GM19238 (cell line): ENCODE data around the gene G6PC3.
A peak's percentile ranks its signal among the peaks of the same experiment; 100 is the strongest.
"Not testable (repeated sequence)": the region's sequence is repeated elsewhere in the genome, so short reads cannot be mapped to it uniquely, and the experiment has no call there.

Experiments used
- DNase-seq: peaks from one replicate; pipeline ENCODE4 v3.0.0; 2011; ENCODE audit warnings: low spot score; ENCODE audit not compliant: insufficient read length

The G6PC3 gene

DNA sequence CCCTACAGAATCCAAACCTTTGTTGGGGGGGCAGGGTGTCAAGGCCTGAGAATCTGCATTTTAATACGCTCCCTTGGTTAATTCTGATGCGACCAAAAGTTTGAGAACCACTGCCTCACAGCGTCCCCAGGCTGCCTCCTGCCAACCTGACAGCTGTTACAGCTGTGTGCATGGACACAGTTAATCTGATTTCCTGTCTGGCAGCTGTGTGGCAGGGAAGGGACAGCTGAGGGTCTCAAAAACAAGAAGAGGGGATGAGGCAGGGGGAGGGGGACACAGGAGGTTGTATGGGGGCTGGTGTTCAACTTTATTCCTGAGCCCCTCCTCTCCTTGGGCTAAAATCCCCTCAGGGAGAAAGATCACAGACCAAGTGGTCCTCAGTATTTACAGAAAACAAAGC is 35.4 kb downstream of the G6PC3 start:
- no peak for DNase-seq

DNA sequence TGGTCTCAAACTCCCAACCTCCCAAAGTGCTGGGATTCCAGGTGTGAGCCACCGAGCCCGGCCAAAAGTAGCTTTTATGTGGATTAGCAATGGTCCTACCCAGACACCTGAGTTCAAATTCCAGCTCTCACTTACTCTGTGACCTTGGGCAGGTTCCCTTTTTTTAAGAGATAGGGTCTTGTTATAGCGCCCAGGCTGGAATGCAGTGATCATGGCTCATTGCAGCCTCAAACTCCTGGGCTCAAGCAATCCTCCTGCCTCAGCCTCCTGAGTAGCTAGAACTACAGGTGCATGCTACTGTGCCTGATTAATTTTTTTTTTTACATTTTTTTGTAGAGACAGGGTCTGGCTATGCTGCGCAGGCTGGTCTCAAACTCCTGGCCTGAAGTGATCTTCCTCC is 36.3 kb downstream of the G6PC3 start:
- no peak for DNase-seq

DNA sequence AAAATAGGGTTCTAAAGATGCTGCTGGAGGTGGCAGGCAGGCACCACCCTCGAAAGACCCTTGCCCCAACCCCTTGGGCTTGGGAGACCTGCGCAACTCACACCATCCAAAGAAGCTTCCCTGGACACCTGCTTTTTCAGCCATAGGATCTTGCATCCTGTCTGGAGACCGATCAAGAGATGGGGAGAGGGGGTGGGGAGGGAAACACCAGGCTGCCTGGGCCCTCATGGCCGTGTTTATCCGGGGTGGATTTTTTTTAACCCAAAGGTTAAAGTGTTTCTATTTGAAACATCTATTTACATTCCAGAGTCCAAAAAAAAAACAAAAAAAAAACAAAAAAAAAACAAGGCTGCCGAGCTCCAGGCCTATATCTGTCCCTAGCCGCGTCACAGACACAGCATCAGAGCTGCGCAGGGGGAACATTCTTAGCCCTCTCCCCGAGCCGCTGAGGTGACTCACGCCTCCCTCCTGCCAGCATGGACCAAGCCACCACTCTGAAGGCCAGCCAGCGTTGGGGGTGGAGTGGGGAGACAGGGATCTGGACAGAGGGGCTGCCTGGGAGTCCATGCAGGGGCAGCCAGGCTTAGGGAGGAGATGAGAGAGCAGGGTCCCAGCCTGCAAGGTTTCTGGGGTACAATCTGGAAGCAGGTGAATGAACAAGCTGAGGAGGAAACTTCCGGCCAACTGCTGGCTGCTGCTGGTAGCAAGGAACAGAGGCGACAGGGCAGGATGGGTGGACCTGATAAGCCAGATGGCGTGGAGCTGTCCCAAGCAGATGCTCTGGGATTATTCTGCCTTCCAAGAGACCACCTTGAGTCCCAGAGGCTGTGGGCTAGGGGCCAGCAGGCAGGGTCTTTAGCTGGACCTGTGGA is 38.1 kb downstream of the G6PC3 start:
- DNase-seq = no peak

DNA sequence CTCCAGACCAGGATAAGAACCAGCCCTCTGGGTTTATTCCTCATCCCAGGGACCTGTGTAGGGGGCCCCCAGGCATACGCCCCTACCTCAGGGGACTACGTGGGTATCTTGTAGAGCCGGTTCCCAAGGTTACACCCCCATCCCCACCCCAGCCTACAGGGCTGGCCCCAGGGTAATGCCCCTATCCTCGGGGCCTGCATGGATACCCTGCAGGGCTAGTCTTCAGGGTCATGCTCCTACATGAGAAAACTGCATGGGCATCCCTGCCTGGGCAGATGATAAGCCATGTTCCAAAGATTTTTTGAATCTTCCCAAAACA is 38.7 kb downstream of the G6PC3 start:
- DNase-seq = no peak

DNA sequence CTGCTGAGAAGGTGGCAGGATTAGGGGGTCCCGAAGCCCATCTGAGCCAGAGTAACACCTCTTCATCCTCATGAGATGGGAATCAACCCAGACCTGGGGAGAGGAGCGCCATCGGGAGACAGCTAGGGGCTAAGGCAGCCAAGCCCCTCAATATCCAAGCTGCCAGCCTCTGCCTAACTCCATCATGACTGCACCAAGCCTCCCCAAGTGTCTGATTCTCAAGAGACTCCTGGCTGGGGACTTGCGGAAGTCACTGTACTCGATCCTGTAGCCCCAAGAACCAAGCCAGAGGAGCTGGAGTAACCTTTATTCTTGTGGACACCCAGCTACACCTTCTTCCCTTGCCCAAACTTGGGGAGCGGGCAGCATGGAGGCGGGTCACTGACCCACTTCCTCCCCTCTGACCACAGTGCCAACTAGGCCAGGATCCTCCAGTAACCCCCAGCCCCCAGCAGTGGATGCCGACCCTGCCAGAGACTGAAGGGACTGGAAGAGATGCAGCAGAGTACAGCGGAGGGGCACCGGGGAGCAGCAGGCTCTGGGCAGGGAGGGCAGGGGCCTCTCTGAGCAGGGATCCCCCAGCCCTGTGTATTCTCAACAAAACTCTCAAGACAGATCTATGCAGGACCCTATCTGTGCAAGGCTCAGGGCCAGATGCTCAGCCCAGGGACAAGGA is 39.6 kb downstream of the G6PC3 start:
- no peak for DNase-seq

DNA sequence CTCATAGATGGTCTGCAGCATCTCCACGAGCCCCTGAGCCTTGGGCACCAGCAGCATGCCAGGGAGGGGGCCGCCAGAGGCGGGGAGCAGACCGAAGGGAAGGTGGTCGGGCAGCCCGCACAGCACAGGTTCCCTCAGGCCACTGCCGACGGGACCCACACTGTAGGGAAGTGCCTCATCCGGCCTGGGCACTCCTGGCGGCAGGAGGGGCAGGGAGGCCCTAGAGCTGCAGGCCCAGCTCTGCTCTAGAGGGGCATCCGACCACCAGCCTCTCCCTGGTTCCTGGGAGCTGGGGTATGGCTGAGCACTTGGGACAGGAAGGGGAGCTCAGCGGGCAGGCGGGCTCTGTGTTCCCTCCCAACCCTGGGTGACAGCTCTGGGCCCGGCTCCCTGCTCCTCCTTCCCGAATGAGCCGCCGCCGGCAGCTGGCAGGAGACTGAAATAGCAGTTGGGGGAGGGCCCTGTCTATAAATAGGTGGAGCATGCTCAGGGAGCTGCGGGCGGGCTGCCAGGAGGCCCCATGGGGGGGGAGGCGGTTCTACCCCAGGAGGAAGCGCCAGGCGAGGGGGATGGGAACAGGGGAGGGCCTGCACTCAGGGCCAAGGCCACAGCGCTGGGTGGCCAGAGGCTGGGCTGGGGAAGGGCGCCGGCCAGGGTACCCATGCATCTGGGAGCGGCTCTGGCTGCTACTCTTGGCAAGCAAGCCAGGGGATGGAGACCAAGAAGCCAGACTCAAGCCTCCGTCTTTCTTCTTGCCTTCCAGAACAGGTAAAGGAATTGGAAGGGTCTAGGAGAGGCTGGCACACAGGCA is 40.5 kb downstream of the G6PC3 start:
- DNase-seq = peak; percentile 85

DNA sequence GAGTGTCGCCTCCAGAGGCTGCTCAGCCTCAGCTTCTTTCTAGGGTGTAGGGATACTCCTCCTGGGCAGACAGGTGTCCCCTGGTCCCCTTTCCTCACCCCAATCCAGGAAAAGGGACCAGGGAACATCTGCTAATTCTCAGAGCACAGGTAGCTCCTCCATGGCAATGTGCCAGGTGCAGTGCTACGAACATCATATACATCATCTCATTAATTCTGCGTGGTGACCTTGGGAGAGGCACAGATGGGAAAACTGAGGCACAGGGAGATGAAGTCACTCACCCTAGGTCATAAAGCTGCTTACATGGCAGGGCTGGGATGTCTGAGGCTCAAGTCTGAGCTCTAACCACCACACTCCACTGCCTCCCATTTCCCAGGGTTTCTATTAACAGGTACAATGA is 41.2 kb downstream of the G6PC3 start:
- no peak for DNase-seq

DNA sequence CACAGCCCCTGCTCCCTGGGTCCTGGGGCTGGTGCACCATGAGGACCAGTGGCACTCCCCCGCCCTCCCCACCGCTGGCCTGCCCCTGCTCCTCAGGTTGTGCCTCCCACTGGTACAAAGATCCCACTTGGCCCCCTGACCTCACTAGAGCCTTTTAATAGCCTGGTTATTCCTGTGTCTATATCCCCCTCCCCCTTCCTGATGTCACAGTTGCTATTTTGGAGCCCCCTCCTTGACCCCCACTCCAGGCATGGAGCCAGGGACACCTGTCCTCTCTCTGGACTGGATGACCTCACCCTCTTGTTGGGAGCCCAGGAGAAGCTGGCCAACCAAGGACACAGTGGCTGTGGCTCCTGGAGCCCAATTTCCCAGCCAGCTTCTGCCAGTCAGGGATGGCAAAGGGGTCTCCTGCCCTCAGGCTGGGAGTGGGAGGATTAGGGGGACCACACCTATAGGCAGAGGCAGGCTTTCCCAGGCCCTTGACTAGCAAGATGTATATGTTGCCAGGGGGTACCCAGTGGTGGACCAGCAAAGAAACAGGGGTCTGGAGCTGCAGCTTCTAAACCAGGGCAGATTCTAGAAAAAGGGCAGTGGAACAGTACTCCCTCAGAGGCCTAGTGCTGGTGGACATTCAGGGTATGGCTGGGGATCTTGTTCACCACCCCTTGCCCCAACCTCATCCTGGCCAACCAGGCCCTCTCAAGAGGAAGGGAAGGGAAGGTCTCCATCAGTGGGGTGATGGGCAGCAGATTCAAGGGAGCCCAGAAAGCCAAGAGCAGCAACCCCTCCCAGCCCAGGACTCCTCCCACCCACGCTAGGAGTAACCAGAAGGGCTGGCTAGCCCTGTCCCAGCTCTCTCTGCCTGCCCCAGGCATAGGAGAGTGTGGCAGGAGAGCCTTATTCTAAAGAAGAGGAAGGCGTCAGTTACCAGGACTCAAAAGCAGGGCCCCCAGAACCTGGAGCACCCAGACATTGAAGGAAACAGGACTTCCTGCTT is 42.0 kb downstream of the G6PC3 start:
- no peak for DNase-seq

DNA sequence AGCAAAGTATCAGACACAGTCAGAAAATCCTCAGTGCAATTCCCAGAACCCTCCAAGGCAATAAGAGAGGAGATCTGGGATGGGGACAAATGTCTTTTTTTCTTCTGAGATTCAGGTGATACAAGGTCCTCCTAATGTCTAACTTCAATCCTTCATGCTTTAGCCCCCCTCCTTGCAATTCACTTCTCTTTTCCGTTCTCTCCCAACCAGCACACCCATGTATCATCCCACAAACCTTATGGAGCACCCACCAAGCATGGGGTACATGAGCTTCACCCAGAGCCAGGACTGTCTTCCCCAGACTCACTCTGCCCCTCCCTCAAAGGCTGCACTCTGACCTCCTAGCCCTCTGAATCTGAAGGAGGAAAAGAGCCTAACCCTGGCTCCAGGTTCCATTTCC is 42.8 kb downstream of the G6PC3 start:
- no peak for DNase-seq

DNA sequence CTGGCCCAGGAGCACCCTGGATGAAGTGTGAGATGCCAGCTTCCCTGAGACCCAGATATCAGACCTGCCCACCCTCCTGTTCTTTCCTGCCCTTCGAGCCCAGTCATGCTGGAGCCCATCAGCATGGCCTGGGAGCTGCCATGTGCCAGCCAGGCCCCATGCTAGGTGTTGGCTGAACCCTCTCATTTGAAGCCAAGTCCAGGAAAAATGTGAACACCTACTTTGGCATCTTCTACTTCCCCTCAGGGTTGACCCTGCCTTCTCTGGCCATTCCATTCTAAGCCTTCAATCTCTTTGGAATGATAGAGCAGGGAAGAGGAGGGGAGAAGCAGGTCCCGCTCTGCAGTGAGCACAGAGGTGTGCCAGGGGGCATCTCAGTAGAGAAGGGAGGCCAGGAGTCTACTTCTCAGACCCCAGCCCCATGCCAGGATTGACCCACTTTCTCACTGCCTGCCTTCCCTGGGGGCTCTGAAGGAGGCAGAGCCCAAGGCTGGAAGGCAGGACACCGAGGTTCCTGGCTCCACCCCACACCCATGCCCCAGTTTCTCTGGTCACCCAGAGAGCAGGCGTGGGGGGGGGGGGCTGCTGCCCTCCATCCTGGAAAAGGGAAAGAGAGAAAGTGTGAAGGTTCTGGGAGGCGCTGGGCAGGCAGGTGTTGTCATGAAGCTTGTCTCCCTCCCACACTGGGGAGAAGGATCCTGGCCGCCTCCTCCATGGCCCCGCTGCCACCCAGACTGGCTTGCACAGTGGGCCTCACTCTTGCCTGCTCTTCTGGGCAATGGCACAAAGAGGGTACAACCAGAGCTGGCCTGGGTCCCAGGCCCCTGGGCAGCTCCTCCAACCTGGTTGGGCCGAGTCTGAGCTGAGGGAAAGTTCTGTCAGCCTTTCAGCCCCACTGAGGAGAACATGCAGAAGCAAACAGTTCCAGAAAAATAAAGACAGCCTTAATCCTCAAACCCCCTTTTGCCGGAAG is 43.6 kb downstream of the G6PC3 start:
- DNase-seq = no peak

DNA sequence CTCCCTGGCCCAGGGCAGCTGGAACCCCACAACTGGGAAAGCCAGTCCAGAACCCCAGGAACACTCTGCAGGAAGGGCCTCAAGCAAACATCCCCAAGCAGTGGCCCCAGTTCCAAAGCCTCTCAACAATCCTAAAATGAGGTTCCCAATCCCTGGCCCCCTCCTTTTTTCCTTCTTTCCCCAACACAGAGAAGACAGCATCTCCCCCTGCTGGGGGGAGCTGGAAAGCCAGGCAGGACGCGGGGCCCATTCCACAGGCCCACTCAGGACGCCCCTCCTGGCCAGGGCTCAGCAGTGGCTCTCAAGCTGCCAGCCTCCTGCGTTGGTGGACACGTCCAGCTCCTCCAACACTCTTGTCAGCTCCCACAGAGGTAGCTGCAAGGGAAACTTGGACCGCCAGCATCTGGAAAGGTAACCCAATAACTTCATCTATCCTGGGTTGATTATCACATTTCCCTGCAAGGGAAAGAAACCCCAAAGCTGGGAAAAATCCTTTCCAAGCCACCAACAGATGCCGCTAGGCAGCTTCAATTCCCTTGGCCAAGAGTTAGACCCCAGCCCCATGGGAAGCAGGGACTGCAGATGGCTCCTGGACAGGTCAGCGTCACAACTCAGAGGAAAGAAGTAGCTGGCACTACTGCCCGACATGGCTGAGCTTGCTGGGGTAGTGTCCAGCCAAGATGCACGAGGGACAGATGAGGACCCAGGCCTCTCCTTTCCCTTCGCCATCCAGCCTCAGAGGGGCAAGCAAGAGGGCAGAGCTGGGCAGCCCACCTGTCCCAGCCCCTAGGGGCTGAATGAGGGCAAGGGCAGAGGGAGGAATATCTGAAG is 45.3 kb downstream of the G6PC3 start:
- no peak for DNase-seq

DNA sequence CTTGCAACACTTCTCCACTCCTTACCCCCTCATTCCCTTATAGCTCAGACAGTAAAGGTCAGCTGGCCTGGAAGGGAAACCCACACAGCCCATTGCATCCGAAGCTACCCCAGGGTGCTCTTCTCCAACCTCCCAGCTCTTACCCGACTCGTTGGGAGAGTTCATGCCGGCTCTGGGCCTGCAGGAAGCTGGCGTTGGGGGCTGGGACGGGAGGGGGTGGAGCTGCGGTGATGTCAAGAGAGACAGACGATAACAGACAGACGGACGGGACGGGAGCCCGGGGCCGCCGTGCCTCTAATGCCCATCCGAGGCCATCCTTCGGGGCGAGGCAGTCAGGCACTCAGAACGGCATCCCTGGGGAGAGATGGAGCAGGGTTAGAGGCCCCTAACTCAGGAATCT is 46.8 kb downstream of the G6PC3 start:
- DNase-seq = no peak

DNA sequence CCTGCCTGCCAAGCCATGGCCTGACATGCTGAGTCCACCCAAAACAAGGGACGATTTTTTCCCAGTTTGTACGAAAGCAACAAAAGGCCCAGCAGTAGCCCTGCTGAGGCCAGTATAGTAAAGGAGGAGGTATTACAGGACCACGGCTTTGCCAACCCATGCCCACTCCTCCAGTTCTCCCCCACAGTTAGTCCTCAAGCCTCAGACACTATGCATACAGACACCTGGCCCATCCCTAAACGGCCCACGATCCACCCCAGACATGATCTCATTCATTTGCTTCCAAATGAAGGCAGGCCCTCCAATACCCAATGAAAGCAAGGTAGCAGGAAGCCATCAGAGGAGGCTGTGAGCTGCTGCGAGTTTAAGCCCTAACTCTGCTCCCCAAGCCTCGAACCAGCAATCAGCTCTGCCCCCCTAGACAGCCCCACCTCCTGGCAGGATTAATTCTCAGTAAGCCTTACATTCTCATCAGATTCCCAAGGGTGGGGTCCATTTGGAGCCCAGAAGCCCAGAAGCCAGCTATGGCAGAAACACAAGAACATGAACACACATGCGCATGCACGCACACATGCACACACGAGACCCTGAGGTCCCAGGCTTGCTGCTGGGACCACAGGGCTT is 48.0 kb downstream of the G6PC3 start:
- no peak for DNase-seq

DNA sequence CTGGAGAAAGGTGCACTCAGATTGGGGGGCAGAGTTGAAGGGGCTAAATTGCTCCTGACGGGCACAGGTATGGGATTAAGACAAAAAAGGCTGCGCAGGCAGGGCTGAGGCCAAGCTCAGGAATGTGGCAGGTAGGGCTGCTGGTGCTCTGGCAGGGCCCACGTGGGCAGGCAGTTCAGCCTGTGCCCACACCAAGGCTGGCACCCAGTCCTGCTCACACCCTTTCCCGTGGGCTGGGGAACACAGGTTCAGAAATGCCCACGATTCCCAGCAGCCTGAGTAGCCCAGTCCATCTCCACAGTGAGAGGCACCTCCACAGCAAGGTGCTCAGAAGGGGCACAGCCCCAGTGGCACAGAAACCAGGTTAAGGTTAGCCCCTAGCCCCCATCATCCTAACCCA is 48.5 kb downstream of the G6PC3 start:
- no peak for DNase-seq

DNA sequence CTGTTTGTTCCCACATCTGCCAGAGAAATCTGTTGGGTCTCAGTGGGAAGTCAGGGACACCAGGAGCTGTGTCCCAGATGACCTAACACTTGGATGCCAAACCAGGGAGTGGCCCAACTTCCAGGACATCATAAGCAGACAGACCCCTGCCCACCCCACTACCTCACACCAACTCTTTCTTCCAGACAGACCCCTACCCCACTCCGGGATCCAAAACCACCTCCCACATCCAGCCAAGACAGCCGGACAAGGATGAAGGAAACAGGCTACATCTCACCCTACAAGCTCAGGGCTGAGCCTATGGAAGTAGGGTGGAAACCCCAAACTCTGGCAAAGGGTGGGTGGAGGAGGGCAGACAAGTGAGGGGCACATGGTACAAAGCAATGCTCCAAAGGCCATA is 49.3 kb downstream of the G6PC3 start:
- DNase-seq = no peak

DNA sequence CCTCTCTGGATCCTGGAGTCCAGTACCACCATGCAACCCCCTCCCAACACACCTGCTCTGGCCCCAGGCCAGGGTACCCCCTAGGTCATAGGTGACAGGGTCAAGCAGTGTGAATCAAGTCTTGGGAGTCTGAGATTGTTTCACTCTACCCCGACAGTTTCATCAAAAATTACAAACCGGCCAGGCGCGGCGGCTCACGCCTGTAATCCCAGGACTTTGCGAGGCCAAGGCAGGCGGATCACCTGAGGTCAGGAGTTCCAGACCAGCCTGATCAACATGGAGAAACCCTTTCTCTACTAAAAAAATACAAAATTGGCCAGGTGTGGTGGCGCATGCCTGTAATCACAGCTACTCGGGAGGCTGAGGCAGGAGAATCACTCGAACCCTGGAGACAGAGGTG is 49.7 kb downstream of the G6PC3 start:
- DNase-seq = not testable (repeated sequence)

DNA sequence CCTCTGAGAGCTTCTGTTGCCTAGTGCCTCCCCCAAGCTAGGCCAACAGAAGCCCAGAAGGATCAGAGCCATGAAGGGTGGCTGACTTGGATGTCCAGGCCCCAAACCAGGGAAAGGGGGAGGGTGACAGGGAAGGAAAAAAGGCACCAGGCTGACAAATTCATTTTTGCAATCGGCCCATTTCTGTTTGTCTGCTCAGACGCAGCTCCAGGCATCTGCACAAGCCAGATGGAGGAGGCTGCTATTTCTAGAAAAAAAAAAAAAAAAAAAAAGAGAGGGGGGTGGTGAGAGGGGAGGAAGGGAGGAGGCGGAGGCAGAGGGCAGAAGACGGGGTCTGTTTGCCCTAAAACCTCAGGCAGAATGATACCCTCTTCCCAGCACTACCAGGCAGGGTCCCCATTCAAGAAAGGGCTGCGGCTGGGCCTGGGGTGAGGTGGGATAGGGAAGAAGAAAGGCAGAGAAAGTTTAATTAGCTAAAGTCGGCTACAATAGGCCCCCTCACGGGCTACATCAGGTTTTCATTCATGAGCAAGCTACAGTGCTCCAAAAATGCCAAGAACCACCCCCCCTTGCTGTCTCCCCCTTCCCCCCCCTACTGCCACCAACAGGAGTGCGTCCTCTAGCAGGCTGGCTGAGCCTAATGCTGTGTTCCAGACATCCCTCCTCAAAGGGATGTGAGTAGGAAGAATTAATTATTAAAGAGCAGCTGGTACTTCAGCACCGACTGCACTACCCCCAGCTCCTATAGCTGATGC is 50.5 kb downstream of the G6PC3 start:
- no peak for DNase-seq
